Pons (tissue), 1 donor: ENCODE data around the gene ATXN1.
A peak's percentile ranks its signal among the peaks of the same experiment; 100 is the strongest.

Source experiments
- DNase-seq: peaks from one replicate; pipeline ENCODE4 v3.0.0-alpha.2; 2016; ENCODE audit warnings: low spot score

ATXN1 gene

DNA sequence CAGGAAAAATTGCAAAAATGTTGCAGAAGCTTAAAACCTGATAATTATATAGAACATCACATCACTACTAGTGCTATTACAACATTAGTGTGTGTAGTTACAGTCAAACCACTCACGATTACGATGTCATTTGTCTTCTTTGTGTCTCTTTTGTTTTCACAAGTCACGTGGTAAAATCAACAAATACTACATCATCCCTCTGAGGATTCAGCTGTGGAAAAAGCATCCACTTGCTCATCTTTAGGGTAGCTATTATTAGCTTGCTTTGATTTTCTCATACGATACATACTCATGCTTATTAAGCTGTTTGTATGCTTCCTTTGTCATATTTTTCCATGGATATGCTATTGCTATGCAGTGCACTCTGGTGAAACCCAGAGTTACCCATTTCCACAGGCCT lies 22.2 kb upstream of the ATXN1 start:
- no peak for DNase-seq

DNA sequence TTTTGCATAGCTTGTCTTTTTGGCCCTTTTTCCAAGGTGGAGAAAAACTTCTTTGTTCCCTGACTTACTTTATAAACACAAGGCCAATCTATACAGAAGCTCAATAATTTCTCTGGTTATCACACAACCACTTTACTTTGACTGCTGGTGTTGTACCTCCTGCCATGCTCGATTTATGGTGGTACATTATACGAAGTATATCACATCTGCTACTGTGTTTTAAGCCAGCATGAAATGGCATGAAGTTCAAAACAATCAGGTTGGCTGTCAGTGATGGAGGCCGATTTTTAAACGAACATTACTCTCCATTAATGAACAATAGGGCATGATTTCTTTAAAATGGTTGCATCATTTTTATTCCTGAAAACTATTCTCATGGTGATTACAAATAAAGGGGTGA lies 21.0 kb upstream of the ATXN1 start:
- no peak for DNase-seq

DNA sequence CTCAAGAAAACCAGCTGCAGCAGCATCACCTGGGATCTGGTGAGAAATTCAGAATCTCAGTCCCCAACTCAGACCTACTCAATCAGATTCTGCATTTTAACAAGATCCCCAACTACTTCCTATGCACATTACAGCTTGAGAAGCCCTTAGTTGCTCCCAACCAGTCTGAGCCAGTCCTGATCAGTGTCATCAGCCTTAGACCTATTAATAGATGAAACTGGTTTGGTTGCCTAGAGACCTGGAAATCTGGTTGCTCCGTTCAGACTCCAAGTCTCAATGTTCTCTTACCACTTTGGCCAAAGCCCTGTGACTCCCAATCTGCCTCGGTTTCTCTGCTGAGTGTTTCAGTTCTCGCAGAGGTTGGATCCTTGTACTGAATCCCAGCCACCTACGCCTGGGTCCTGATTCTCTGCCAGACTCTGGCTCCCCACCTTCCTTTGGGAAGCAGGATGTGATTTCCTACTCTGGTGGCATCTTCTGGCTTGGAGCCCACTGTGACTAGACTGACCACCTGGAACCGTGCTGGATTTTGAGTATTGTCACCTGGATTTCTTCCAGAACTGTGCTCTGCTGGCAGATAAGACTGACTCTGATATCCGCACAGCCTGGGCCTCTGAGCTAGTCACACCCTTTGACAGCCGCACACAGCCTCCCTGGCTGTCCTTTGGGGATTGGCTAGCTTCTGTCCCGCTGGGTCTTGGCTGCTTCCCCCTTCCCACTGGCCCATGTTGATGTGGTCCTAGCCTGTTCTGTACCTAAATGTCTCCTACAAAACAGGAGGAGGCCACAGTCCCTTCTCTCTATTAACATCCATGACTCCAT lies 20.3 kb upstream of the ATXN1 start:
- no peak for DNase-seq

GRCh38 chr6:16778521-16778920 lies 17.3 kb upstream of the ATXN1 start:
- no peak for DNase-seq

GRCh38 chr6:16777794-16778193 lies 16.5 kb upstream of the ATXN1 start:
- no peak for DNase-seq

DNA sequence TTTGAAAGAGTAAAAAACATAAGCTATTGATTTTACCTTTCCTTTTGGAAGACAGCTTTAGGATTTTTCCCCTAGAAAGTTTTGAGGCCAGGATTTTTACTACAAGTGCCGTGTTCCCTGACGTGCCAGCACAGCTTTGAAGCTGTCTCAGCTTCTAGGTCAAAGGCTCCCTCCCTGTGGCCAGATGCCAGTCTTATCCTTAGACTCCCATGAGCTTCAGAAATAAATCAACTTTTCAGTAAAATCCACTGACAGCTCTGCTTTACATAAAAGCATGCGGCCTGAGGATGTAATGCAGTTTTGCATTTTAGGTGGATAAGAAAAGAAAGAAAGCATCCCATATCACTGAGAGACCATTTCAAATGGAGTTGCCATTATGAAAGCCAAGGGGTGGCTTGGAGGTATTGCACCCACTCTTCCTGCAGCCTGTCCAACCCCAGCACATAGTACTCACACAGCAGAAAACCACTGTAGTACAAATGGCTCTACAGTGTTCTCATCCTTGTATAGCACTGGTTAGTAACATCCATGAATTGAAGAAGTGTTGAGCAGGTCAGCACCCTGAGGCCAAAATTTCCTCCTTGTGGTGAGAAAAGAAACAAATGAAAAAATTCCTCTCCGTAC lies 15.2 kb upstream of the ATXN1 start:
- no peak for DNase-seq

DNA sequence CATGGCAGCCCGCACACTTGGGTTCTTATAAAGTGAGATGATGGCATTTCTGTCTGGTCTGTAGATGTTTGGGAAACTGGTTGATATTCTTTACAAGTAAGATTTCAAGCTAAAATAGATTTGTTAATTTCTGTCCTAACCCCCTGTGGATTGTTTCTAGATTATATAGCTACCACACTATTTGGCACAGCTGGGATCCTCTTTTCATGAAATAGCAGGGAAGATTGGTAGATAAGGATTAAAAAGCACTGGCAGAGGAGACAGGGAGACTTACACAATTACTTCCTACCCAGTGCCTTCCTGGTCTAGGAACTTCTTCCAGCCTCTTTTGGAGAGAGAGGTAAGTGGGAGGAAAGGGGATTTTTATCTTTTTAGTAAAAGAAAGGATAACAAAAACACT lies 13.2 kb upstream of the ATXN1 start:
- no peak for DNase-seq

DNA sequence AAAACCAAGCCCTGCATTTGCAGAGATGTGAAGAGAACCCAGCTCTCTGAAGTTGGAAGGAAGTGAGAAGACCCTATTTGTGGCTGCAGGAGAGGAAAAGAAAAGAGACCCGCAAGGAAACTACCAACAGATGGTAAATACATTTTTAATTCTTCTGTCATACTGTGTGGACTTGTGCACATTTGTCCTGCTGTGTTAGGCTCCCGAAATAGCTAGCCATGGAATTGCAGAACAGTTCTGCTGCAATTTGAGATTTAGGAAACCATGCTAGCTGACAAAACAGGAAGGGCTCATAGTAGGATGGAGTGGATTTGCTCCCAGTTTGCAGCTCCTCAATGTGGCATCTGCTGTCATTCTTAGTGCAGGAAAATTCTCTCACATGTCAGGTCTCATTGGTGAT lies 12.1 kb upstream of the ATXN1 start:
- DNase-seq: no peak

DNA sequence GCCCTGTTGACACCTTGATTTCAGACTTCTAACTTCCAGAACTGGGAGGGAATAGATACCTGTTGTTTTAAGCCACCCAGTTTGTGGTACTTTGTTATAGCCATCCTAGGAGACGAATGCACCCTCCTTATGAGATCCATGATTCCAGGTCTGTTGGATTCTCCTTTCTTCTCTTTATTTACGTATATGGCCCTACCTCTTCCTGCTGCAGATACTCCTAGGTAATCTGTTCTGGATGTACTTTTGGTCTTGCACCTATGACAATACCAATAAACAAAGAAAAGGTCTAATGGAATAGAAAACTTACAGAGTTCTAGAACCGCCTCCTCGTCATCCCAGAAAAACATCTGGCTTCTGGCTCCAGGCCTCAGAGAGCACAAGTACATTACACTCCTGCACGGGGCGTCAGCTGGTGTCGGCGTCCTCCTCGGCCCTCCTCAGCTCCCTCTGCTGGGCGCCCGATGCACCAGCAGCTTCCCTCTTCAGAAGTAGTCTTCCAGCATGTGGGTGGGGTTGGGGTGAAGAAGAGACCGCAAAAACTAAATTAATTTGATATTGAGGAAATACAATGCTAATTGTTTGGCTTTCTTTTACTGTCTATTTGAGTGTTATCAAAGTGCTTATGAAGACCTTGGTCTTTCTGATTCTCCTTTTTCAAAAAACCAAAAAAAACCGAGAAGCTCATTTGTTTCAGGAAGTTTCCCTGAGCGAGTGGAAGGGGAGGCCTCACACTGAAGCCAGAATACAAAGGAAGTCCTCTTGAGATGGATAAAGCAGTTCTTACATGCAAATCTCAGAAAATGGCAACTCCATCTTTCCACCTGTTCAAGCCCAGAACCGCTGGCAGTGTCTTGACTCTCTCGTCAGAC lies 9.7 kb upstream of the ATXN1 start:
- peak; percentile 70 for DNase-seq

- DNase-seq: no peak
Observed at GRCh38 chr6:16769986-16770376, 8.7 kb upstream of the ATXN1 start.

- no peak for DNase-seq
Observed at GRCh38 chr6:16769131-16769985, 8.1 kb upstream of the ATXN1 start.

GRCh38 chr6:16768477-16768830 lies 7.2 kb upstream of the ATXN1 start:
- no peak for DNase-seq

- DNase-seq: no peak
Observed at GRCh38 chr6:16767765-16768476, 6.7 kb upstream of the ATXN1 start.

DNA sequence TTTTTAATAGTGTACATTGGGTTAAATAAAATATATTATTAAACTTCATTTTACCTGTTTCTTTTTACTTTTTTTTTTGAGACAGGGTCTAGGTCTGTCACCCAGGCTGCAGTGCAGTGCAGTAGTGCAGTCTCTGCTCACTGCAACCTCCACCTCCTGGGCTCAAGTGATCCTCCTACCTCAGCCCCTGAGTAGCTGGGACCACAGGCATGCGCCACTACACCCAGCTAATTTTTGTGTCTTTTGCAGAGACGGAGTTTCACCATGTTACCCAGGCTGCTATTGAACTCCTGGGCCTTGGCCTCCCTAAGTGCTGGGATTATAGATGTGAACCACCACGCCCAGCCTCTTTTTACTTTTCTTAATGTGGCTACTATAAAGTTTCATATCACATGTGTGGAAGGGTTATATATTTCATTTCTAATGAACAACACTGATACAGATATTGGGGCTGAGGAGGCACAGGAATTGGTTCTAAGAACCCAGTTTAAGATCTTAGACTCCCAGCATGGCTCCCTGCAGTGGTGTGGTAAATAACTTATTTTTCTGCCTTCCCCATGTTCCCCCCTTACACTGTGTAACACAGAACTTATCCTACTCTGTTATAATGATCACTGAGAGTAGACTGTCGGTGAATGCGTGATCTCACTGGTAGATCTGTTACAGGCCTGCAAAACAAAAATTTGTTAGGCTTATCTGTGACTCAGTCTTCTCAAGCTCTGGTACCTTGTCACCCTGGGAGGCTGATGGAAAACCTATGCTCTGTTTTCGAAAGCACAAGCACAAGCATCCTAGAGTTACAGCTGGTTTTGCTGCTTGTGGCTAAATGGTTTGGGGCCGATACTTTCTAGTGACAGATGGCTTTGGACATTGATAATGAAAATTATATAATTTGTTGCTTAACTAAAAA lies 5.8 kb upstream of the ATXN1 start:
- DNase-seq: no peak

GRCh38 chr6:16766043-16766536 lies 4.8 kb upstream of the ATXN1 start:
- no peak for DNase-seq

GRCh38 chr6:16765235-16765634 lies 4.0 kb upstream of the ATXN1 start:
- DNase-seq: no peak

DNA sequence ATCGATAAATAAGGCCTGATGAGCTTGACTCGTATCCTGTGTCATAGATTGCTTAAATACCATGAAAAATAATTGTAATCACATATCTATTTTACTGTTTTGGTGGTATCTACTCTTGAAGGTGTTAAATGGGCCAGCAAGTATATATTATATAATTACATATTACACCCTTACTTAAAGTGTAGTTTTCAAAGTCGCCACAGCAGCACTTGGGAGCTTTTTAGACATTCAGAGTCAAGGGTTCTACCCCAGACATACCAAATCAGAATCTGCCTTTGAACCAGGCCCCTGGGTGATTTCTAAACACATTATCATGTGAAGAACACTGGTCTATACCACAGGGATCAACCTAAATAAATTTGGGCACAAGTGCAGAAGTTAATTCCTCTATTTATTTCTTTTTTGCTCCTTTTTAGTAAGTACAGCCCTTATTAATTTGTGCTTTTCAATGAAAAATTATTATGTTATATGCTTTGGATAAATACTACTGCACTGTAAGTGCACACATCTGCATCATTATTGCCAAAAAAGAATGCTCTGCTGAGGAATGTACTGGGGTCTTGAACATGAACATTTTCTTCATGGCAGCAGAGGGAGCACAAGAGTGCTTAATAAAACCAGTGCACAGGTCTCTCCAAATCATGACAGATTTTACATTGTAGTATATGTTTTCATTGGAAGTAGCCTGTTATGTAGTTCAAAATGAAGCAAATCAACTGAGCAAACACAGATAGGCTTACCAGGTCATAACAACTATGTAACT lies 3.1 kb upstream of the ATXN1 start:
- DNase-seq: no peak

DNA sequence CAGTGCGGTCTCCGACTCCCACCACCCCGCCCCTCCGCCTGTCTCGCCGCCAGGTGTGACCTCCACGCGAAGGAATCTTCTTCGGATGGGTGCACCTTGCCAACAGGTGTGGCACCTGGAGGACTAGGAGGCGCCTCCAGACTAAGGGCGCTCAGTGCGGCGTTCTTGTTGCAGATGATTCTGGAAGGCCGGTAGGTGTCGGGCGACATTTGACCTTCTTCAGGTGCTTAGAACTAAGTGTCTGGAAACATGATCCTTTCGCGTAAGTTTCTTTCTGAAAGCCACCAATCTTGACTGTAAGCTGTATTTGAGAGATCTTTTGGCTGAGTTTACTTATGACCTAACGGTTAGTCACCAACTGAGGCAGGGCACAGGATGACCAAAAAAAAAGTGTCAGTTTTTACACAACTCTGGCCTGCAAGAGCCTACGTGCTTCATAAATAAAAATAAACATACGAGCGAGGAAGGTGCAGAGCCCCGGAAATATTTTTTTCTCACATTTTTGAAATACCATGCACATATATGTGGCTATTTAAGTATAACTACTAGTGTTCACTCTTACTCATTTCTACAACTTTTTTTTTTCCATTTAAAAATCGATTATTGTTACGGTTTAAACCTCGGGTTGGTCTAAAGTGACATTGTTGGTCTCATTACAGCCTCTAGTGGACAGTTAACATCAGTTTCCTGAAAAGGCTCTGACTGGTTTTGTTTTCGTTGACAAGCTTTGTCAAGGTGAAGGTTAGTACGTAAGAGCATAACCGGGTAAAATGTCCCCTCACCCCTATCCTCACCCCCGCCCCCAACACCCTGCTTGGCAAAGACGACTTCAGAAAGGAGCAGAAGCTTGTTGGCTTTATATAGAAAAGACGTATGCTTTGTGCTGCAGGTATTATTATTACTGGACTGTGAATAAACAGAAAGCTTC lies 1.6 kb upstream of the ATXN1 start:
- DNase-seq: peak; percentile 89
